Right lobe of liver (tissue), 6 donors: ENCODE results near the gene GALNT14. TPM values are rescaled to one million over a fixed set of nuclear protein-coding genes. Genes with fewer than 3 reads are reported as not detected.

Experiments
- ATAC-seq, 4 donors: fragments of 200-7000 bp; cut with Tn5 transposase; one replicate each; pipeline ENCODE4 v1.9.1; 2020; ENCODE audit warnings: mild to moderate bottlenecking in 4 of 4, moderate library complexity in 4 of 4
- DNase-seq, 3 donors: peaks; one replicate each; pipeline ENCODE4 v3.0.0-alpha.2; 2020
- H3K27ac ChIP-seq, 3 donors: fragments of 200-600 bp; one replicate each; pipeline ENCODE4 v1.8.0; 2022
- H3K27me3 ChIP-seq, 2 donors: fragments of 200-600 bp; one replicate each; pipeline ENCODE4 v1.8.0; 2022
- H3K36me3 ChIP-seq, 4 donors: fragments of 200-600 bp; sonication (generic) in 1 of 4; one replicate each; pipeline versions ENCODE4 v1.5.1 to v1.8.0; 2017 to 2022; ENCODE audit warnings: control low read depth in 1 of 4
- H3K4me1 ChIP-seq, 4 donors: fragments of 200-600 bp; sonication (generic) in 1 of 4; one replicate each; pipeline versions ENCODE4 v1.5.1 to v1.8.0; 2017 to 2022; ENCODE audit warnings: control low read depth in 1 of 4
- H3K4me3 ChIP-seq, 3 donors: fragments of 200-600 bp; one replicate each; pipeline ENCODE4 v1.8.0; 2022
- H3K9me3 ChIP-seq, 4 donors: fragments of 200-600 bp; sonication (generic) in 1 of 4; one replicate each; pipeline versions ENCODE4 v1.5.1 to v1.8.0; 2017 to 2022; ENCODE audit warnings: control low read depth in 1 of 4
- CTCF ChIP-seq, 4 donors: fragments of 200-600 bp in 3 of 4; fragments of 450-650 bp in 1 of 4; IDR thresholded peaks; one replicate each; pipeline versions ENCODE4 v1.5.1 to v1.8.0; 2016 to 2022; ENCODE audit warnings: antibody characterized with exemption in 4 of 4, mild to moderate bottlenecking in 2 of 4
- POLR2A ChIP-seq: fragments of 450-650 bp; IDR thresholded peaks from one replicate; pipeline ENCODE4 v1.6.1; 2017; ENCODE audit warnings: antibody characterized with exemption, mild to moderate bottlenecking
- WGBS: methylation state at CpG from one replicate; pipeline ENCODE4 v1.1.6; 2018; ENCODE audit warnings: low coverage, low lambda C conversion rate; ENCODE audit not compliant: insufficient coverage; ENCODE audit errors: missing lambda C conversion rate; 5-methylcytosine and 5-hydroxymethylcytosine counted together
- intact Hi-C, 2 donors: fragments of 100-400 bp; cut with DNase I; formaldehyde crosslinking; loops; one replicate each; pipeline versions ENCODE4 v1.11.2 to v1.14.1; 2022
- total RNA-seq, 6 experiments: library from RNA; depleted of rRNA in 2 of 6; stranded (reverse); fragments of >200 nt in 2 of 6; fragmentation: NEBNext Ultra II Directional in 3 of 6; extraction: Animal tissue kit (Norgen Biotek cat#: 25700) in 3 of 6; gene quantifications; one replicate each; pipeline versions ENCODE4 v1.1.0 to v1.2.4, GENCODE V29; 2016 to 2023
- donor health status: DM: no; HTN: yes; CAD: no.
- donor health status: DM: no; HTN: no; CAD: no.
- donor health status: DM: no; HTN: no; CAD: no.
- donor health status: DM: no; HTN: yes; CAD: no.
- donor health status: DM: no; HTN: yes; CAD: no.

The GALNT14 gene
- total RNA-seq, 6 experiments from 2014 or later, result 0.37 to 2.8 (median 1.0) TPM

GRCh38 chr2:31065356-31065755, 72.9 kb downstream of the GALNT14 start:
- no peak for DNase-seq
- intact Hi-C loops, result no loop called here
- no peaks in the 10 kb centered on the region for H3K4me1 ChIP-seq

GRCh38 chr2:31060397-31060796, 77.8 kb downstream of the GALNT14 start:
- Histone ChIP-seq H3K9me3 (no peaks in the 10 kb centered on the region), H3K4me1 (no peaks in the 10 kb centered on the region), H3K36me3 (no peaks in the 10 kb centered on the region), H3K27me3 (no peaks in the 10 kb centered on the region), H3K4me3 (no peak overlapping the region), H3K27ac (no peak overlapping the region)
- ATAC-seq (no peak), DNase-seq (no peak)
- 78% methylated on average over 1 of the region's 6 CpGs for WGBS
- intact Hi-C loops, result no loop called here
- TF ChIP-seq CTCF (IDR thresholded peaks at IDR 0.05) (no peak), POLR2A (no peak)

More at GRCh38 chr2:31065356-31065755, 72.9 kb downstream of the GALNT14 start:
- ATAC-seq, result no peak
- TF ChIP-seq CTCF (IDR thresholded peaks at IDR 0.05), result no peak
- TF ChIP-seq POLR2A, result no peak
- Histone ChIP-seq H3K4me3 (no peak overlapping the region), H3K9me3 (no peaks in the 10 kb centered on the region), H3K27ac (no peak overlapping the region), H3K36me3 (no peaks in the 10 kb centered on the region), H3K27me3 (no peaks in the 10 kb centered on the region)
- WGBS, result 56% methylated on average over 5 of the region's 5 CpGs

GRCh38 chr2:31058096-31059035, 79.9 kb downstream of the GALNT14 start:
- H3K4me1 ChIP-seq, result no peaks in the 10 kb centered on the region

GRCh38 chr2:31057691-31058090, 80.5 kb downstream of the GALNT14 start:
- Histone ChIP-seq H3K36me3 (no peaks in the 10 kb centered on the region), H3K9me3 (no peaks in the 10 kb centered on the region), H3K4me1 (no peaks in the 10 kb centered on the region), H3K27me3 (no peaks in the 10 kb centered on the region), H3K4me3 (no peak overlapping the region), H3K27ac (no peak overlapping the region)
- ATAC-seq, result no peak
- intact Hi-C loops, result no loop called here
- TF ChIP-seq CTCF (IDR thresholded peaks at IDR 0.05) (no peak), POLR2A (no peak)
- 92% methylated on average over 2 of the region's 3 CpGs for WGBS
- DNase-seq, result no peak

More at GRCh38 chr2:31058096-31059035, 79.9 kb downstream of the GALNT14 start:
- 72% methylated on average over 13 of the region's 13 CpGs for WGBS
- no peaks in the 10 kb centered on the region for H3K27me3 ChIP-seq
- H3K36me3 ChIP-seq, result no peaks in the 10 kb centered on the region
- ATAC-seq, result no peak
- H3K4me3 ChIP-seq, result no peak overlapping the region
- intact Hi-C loops, result no loop called here
- H3K27ac ChIP-seq, result no peak overlapping the region
- DNase-seq, result no peak
- no peaks in the 10 kb centered on the region for H3K9me3 ChIP-seq
- TF ChIP-seq CTCF (IDR thresholded peaks at IDR 0.05), result no peak
